ENCODE measurements around the gene CFAP70.
A peak's percentile ranks its signal among the peaks of the same experiment; 100 is the strongest.
"Not testable (repeated sequence)": the region's sequence is repeated elsewhere in the genome, so short reads cannot be mapped to it uniquely, and the experiment has no call there.

CFAP70 gene

GRCh38 chr10:73339436-73339835 is 19.2 kb downstream of the CFAP70 start:
- peak; percentile 31 for DNase-seq (ENCODE audit: low read depth, low spot score)

GRCh38 chr10:73338801-73339368 is 19.8 kb downstream of the CFAP70 start:
- no peak for DNase-seq (ENCODE audit: low read depth, low spot score)

GRCh38 chr10:73333202-73333601 is 25.5 kb downstream of the CFAP70 start:
- no peak for DNase-seq (ENCODE audit: low read depth, low spot score)

DNA sequence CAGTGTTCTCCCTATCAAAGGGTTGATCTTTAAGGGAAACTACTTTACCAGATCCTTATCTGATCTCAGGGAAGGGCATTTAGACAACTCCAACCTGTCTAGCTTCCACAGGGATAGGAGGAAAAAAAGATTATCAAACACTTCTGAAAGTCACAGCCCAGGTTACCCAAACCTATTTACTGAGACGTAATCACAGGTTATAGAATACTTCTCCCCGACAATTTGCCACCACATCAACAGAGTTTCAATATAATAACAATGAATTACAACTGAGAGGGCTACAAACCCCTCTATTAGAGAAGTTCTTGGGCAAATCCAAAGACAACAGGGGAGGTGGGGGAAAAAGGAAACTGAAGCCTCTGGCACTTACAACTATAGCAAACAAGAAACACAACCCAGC is 26.3 kb downstream of the CFAP70 start:
- no peak for DNase-seq (ENCODE audit: low read depth, low spot score)

GRCh38 chr10:73328523-73328922 is 30.1 kb downstream of the CFAP70 start:
- not testable (repeated sequence) for DNase-seq (ENCODE audit: low read depth, low spot score)

DNA sequence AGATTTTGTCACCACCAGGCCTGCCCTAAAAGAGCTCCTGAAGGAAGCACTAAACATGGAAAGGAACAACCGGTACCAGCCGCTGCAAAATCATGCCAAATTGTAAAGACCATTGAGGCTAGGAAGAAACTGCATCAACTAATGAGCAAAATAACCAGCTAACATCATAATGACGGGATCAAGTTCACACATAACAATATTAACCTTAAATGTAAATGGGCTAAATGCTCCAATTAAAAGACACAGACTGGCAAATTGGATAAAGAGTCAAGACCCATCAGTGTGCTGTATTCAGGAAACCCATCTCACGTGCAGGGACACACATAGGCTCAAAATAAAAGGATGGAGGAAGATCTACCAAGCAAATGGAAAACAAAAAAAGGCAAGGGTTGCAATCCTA is 33.4 kb downstream of the CFAP70 start:
- not testable (repeated sequence) for DNase-seq (ENCODE audit: low read depth, low spot score)

DNA sequence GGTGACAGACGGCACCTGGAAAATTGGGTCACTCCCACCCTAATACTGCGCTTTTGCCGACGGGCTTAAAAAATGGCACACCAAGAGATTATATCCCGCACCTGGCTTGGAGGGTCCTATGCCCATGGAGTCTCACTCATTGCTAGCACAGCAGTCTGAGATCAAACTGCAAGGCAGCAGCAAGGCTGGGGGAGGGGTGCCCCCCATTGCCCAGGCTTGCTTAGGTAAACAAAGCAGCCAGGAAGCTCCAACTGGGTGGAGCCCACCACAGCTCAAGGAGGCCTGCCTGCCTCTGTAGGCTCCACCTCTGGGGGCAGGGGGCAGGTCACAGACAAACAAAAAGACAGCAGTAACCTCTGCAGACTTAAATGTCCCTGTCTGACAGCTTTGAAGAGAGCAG is 35.1 kb downstream of the CFAP70 start:
- DNase-seq (ENCODE audit: low read depth, low spot score) = not testable (repeated sequence)

- no peak for DNase-seq (ENCODE audit: low read depth, low spot score)
These were observed 48.2 kb downstream of the CFAP70 start for GRCh38 chr10:73310475-73310874.

- no peak for DNase-seq (ENCODE audit: low read depth, low spot score)
These were observed 51.4 kb downstream of the CFAP70 start for GRCh38 chr10:73307203-73307800.

GRCh38 chr10:73306171-73306708 is 52.4 kb downstream of the CFAP70 start:
- DNase-seq (ENCODE audit: low read depth, low spot score) = no peak

DNA sequence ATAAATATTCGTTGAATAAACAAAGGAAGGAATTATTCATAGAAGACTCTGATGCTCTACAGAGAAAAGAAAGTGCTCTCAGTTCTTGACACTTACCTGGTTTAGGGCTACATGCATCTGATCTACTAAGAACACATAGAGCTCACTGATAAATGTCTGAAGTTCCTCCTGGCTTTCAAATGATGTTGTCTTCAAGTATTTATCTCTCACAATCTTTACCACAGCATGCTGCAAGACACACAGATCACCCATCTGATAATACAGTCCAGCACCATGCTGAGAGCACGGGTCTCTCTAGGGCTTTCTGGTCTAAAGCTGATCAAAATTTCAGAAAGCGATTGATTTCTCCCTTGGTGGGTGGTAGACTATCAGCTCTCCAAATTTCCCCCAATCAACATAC is 61.7 kb downstream of the CFAP70 start:
- no peak for DNase-seq (ENCODE audit: low read depth, low spot score)

DNA sequence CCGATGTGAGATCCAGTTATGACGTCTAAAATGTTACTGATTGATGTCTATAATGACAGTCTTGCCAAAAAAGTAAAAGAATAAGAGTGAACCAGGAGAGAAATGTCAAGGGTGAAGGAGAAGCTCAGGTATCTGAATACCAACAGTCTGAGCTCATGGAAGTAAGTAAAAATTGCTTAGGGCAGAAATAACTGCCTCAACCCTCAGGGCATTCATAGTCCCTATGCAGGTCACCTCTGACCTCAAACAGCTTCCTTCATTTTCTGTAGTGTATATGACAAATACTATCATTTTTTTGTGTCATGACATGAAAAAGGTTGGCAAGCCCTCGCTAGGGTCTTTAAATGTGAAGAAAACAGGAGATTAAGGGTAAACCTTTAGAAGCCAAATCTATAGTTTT is 65.2 kb downstream of the CFAP70 start:
- DNase-seq (ENCODE audit: low read depth, low spot score) = no peak

- DNase-seq (ENCODE audit: low read depth, low spot score) = no peak
These were observed 68.7 kb downstream of the CFAP70 start for GRCh38 chr10:73289958-73290357.

DNA sequence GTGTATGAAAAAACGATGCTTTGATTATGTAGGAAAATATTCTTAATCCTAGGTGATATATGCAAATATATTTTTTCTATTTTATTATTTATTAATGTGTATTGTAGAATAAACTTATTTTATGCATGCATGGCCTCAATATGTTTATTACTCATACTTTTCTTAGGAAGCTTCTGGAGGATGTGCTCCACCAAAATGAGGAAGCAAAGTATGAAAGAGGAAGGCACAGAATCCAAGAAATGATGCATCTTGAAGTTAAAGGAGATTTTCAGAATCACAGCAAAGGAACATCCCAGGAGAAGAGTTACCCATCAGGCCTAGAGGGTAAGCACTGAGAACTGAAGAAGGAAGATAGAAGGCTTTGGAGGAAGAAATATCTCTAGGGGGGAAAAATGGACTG is 71.2 kb downstream of the CFAP70 start:
- no peak for DNase-seq (ENCODE audit: low read depth, low spot score)

DNA sequence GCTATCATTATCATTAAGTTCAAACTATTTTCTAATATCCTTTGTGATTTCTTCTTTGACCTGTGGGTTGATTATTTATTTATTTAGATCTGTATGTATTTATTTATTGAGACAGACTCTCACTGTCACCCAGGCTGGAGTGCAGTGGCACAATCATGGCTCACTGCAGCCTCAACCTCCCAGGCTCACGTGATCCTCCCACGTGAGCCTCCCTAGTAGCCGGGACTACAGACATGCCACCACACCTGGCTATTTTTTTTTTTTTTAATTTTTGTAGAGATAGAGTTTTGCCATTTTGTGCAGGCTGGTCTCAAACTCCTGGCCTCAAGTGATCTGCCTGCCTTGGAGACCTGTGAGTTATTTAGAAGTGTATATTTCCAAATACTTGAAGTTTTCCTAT is 77.6 kb downstream of the CFAP70 start:
- no peak for DNase-seq (ENCODE audit: low read depth, low spot score)

- DNase-seq (ENCODE audit: low read depth, low spot score) = no peak
These were observed 94.2 kb downstream of the CFAP70 start for GRCh38 chr10:73264423-73264822.

GRCh38 chr10:73263693-73264347 is 94.8 kb downstream of the CFAP70 start:
- peak; percentile 33 for DNase-seq (ENCODE audit: low read depth, low spot score)

GRCh38 chr10:73262880-73263555 is 95.6 kb downstream of the CFAP70 start:
- no peak for DNase-seq (ENCODE audit: low read depth, low spot score)

- peak; percentile 51 for DNase-seq (ENCODE audit: low read depth, low spot score)
These were observed 96.4 kb downstream of the CFAP70 start for GRCh38 chr10:73262105-73262730.

DNA sequence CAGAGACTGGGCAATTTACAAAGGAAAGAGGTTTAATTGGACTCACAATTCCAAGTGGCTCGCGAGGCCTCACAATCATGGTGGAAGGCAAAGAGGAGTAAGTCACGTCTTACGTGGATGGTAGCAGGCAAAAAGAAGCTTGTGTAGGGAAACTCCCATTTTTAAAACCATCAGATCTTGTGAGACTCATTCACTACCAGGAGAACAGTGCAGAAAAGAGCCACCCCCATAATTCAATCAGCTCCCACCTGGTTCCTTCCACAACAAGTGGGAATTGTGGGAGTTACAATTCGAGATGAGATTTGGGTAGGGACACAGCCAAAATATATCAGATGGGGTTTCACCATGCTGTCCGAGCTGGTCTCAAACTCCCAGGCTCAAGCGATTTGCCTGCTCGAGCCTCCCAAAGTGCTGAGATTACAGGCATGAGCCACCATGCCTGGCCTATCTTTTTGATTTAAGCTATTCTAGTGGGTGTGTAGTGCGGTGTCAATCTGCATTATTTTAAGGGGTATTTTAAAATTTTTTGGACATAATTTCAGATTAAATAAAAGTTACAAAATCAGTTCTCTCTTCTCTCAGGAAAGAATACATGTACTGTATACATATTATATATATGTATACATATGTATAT is 97.2 kb downstream of the CFAP70 start:
- DNase-seq (ENCODE audit: low read depth, low spot score) = no peak

DNA sequence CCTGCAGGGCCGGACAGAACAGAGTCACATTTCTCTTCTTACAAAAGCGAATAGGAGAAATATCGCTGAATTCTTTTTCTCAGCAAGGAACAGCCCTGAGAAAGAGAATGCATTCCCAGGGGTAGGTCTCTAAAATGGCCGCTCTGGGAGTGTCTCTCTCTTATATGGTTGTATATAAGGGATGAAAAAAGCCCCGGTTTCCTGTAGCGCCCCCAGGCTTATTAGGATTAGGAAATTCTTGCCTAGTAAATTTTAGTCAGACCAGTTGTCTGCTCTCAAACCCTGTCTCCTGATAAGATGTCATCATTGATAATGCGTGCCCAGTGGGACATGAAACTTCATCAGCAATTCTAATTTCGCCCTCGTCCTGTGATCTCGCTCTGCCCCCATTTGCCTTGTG is 100.1 kb downstream of the CFAP70 start:
- not testable (repeated sequence) for DNase-seq (ENCODE audit: low read depth, low spot score)

GRCh38 chr10:73253225-73253555 is 105.5 kb downstream of the CFAP70 start:
- no peak for DNase-seq (ENCODE audit: low read depth, low spot score)

Measured in astrocyte of the hippocampus (primary cell).